ENCODE results near the gene ATAD1. TPM values are rescaled to one million over a fixed set of nuclear protein-coding genes. Genes with fewer than 3 reads are reported as not detected.

Gene ATAD1
- total RNA-seq, 1 donor: 43.8 TPM

DNA sequence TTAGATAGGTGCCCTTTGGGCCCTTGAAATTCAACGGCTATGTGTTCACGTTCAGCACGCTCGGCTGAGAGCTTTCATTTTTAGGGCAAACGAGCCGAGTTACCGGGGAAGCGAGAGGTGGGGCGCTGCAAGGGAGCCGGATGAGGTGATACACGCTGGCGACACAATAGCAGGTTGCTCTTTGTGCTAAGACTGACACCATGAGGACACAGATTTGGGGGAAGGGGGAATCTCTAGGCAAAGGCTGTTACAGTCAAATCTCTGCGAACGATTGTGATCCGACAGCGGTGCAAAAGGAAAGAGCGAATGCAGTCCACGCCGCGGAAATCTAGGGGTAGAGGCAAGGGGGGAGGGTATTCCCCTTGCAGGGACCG, 44.6 kb upstream of the ATAD1 start:
- Histone ChIP-seq H4K20me1 (ENCODE audit: insufficient read depth, low read length) (peaks cover 31% of the 10 kb centered on the region), H3K27ac (ENCODE audit: low read depth, low read length) (peak overlapping the region; percentile 81), H3K79me2 (ENCODE audit: insufficient read depth, low read length) (peaks cover 37% of the 10 kb centered on the region), H2AFZ (ENCODE audit: low read length) (peak overlapping the region; percentile 85), H3K4me2 (ENCODE audit: insufficient read depth, low read length) (peak overlapping the region; percentile 92), H3K36me3 (ENCODE audit: insufficient read depth, low read length) (no peaks in the 10 kb centered on the region), H3K9me3 (ENCODE audit: low read depth, low read length) (no peaks in the 10 kb centered on the region), H3K27me3 (ENCODE audit: insufficient read depth, low read length) (no peaks in the 10 kb centered on the region), H3K4me1 (ENCODE audit: insufficient read depth, low read length) (peaks cover 14% of the 10 kb centered on the region), H3K4me3 (ENCODE audit: insufficient read depth, low read length) (peak overlapping the region; percentile 96)
- TF ChIP-seq CTCF (IDR thresholded peaks at IDR 0.05; ENCODE audit: extremely low read depth, low read depth, low read length): no peak
- DNase-seq (ENCODE audit: insufficient read length, low spot score, missing footprints): no peak

DNA sequence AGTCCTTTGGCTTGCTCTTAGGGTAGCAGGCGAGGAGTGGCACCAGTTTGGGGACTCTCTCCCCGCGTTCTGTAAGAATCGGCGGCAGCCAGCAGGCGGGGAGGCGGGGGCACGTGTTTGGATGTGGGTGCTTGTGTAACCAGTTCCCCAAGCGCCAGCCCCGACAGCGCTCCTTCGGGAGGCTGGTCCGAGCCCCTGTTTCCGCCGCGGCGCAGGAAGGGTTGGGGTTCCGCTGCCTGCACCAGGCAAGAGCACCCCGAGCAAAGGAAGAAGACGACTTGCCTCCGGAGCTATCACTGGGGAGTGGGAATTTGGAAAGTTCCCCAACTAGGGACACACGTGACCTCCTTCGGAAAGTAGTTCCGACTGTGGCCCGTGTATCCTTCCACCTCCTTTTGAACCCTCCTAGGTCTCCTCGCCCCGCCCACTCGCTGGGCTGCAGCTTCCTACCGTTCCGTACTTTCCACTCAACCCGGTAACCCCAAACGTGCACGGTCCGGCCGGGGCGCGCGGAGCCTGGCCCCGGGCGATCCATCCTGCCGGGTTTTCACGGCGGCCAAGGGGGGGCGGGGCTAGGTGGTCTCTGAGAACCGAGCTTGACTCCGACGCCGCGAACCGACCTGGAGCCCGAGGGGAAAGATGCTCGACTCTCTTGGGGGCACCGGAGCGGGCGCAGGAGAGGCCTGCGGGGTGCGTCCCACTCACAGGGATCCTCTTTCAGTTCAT, 44.1 kb upstream of the ATAD1 start:
- peaks cover 9% of the 10 kb centered on the region for H3K4me1 ChIP-seq (ENCODE audit: insufficient read depth, low read length)
- no peaks in the 10 kb centered on the region for H3K27me3 ChIP-seq (ENCODE audit: insufficient read depth, low read length)
- H3K36me3 ChIP-seq (ENCODE audit: insufficient read depth, low read length): no peaks in the 10 kb centered on the region
- H3K79me2 ChIP-seq (ENCODE audit: insufficient read depth, low read length): peaks cover 31% of the 10 kb centered on the region
- peak; percentile 98 for DNase-seq (ENCODE audit: insufficient read length, low spot score, missing footprints)
- H3K4me2 ChIP-seq (ENCODE audit: insufficient read depth, low read length): peak overlapping the region; percentile 92
- no peak for TF ChIP-seq CTCF (IDR thresholded peaks at IDR 0.05; ENCODE audit: extremely low read depth, low read depth, low read length)
- H3K4me3 ChIP-seq (ENCODE audit: insufficient read depth, low read length): peak overlapping the region; percentile 96
- H3K27ac ChIP-seq (ENCODE audit: low read depth, low read length): peak overlapping the region; percentile 87
- H4K20me1 ChIP-seq (ENCODE audit: insufficient read depth, low read length): peaks cover 27% of the 10 kb centered on the region
- peak overlapping the region; percentile 85 for H2AFZ ChIP-seq (ENCODE audit: low read length)
- no peaks in the 10 kb centered on the region for H3K9me3 ChIP-seq (ENCODE audit: low read depth, low read length)

DNA sequence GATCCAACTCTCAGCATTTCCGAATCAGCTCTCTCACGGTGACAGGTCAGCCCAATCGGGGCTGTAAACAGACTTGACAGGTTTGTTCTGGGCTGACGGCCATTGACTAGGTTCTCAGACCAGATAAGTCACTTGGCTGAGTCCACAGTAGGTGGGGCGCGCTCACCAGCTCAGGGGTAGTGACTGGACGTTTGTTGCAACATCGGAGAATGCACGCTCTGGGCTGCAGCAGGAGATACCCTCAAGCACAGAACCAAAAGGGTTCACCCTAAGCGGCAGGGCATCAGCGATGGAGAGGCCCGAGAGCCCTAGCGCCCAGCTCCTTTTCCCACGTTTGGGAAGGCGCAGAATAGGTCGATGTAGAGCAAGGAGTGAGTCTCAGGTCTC, 43.5 kb upstream of the ATAD1 start:
- TF ChIP-seq CTCF (IDR thresholded peaks at IDR 0.05; ENCODE audit: extremely low read depth, low read depth, low read length): peak; percentile 23
- Histone ChIP-seq H3K27me3 (ENCODE audit: insufficient read depth, low read length) (no peaks in the 10 kb centered on the region), H3K4me1 (ENCODE audit: insufficient read depth, low read length) (peaks cover 9% of the 10 kb centered on the region), H3K4me2 (ENCODE audit: insufficient read depth, low read length) (peak overlapping the region; percentile 92), H3K9me3 (ENCODE audit: low read depth, low read length) (no peaks in the 10 kb centered on the region), H2AFZ (ENCODE audit: low read length) (peak overlapping the region; percentile 85), H3K36me3 (ENCODE audit: insufficient read depth, low read length) (no peaks in the 10 kb centered on the region), H4K20me1 (ENCODE audit: insufficient read depth, low read length) (peaks cover 23% of the 10 kb centered on the region), H3K4me3 (ENCODE audit: insufficient read depth, low read length) (peak overlapping the region; percentile 96), H3K79me2 (ENCODE audit: insufficient read depth, low read length) (peaks cover 26% of the 10 kb centered on the region), H3K27ac (ENCODE audit: low read depth, low read length) (peak overlapping the region; percentile 87)
- DNase-seq (ENCODE audit: insufficient read length, low spot score, missing footprints): peak; percentile 87

- Histone ChIP-seq H3K36me3 (ENCODE audit: insufficient read depth, low read length) (no peaks in the 10 kb centered on the region), H3K4me1 (ENCODE audit: insufficient read depth, low read length) (peaks cover 9% of the 10 kb centered on the region), H3K4me3 (ENCODE audit: insufficient read depth, low read length) (peak overlapping the region; percentile 96), H3K4me2 (ENCODE audit: insufficient read depth, low read length) (peak overlapping the region; percentile 92), H3K27ac (ENCODE audit: low read depth, low read length) (no peak overlapping the region), H3K79me2 (ENCODE audit: insufficient read depth, low read length) (peaks cover 19% of the 10 kb centered on the region), H3K27me3 (ENCODE audit: insufficient read depth, low read length) (no peaks in the 10 kb centered on the region), H4K20me1 (ENCODE audit: insufficient read depth, low read length) (peaks cover 17% of the 10 kb centered on the region), H3K9me3 (ENCODE audit: low read depth, low read length) (no peaks in the 10 kb centered on the region), H2AFZ (ENCODE audit: low read length) (no peak overlapping the region)
- DNase-seq (ENCODE audit: insufficient read length, low spot score, missing footprints): peak; percentile 81
- TF ChIP-seq CTCF (IDR thresholded peaks at IDR 0.05; ENCODE audit: extremely low read depth, low read depth, low read length): no peak
These were observed 42.9 kb upstream of the ATAD1 start for GRCh38 chr10:87860816-87861403.

Data from osteoblast (primary cell).